ENCODE data around the gene CEP152. TPM values are rescaled to one million over a fixed set of nuclear protein-coding genes. Genes with fewer than 3 reads are reported as not detected.

The CEP152 gene, protein sequence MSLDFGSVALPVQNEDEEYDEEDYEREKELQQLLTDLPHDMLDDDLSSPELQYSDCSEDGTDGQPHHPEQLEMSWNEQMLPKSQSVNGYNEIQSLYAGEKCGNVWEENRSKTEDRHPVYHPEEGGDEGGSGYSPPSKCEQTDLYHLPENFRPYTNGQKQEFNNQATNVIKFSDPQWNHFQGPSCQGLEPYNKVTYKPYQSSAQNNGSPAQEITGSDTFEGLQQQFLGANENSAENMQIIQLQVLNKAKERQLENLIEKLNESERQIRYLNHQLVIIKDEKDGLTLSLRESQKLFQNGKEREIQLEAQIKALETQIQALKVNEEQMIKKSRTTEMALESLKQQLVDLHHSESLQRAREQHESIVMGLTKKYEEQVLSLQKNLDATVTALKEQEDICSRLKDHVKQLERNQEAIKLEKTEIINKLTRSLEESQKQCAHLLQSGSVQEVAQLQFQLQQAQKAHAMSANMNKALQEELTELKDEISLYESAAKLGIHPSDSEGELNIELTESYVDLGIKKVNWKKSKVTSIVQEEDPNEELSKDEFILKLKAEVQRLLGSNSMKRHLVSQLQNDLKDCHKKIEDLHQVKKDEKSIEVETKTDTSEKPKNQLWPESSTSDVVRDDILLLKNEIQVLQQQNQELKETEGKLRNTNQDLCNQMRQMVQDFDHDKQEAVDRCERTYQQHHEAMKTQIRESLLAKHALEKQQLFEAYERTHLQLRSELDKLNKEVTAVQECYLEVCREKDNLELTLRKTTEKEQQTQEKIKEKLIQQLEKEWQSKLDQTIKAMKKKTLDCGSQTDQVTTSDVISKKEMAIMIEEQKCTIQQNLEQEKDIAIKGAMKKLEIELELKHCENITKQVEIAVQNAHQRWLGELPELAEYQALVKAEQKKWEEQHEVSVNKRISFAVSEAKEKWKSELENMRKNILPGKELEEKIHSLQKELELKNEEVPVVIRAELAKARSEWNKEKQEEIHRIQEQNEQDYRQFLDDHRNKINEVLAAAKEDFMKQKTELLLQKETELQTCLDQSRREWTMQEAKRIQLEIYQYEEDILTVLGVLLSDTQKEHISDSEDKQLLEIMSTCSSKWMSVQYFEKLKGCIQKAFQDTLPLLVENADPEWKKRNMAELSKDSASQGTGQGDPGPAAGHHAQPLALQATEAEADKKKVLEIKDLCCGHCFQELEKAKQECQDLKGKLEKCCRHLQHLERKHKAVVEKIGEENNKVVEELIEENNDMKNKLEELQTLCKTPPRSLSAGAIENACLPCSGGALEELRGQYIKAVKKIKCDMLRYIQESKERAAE (N-terminal part only)
- 7.4 TPM for polyA plus RNA-seq (2012; ENCODE audit: insufficient read depth, insufficient read length, low read depth)

DNA sequence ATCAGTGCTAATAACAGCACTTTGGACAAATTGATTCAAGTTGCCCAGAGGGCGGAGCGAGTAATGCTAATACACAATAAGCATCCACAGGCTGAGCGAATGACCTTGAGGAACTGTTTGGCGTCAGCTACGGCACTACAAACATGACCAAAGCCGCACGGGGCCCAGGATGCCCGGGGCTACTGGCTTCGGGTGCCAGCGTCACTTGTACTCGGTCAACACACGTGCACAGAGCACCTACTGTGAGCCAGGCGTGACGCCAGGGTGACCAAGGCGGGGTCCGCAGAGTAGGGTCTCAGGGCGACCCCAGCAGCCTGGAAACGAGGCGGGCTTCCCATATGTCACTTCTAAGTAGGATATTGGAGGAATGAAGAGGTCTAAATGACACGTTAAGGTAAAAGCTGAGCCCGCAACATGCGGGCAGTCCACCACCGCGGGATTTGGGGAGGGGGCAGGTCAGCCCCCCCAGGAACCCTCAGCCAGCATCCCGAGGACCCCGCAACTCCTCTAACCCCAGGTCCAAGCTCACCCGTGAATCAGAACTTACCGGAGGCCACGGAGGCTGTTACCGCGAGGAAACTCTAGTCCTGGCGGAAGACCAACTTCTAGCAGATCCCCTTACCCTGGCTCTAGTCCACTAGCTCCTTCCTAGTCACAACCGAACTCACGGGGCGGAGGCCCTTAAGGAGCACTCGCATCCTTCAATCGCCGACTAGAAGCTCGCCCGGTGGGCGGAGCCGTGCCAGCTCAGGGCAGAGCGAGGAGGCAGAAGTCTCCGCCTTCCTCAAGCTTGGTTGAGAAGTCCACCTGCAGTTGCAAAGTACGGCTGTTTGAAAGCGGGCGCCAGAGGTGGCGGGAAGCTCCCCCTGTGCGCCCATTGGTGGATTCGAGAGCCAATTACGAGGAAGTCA, at the start of gene CEP152:
CEP152 (minus strand) TSS at position 656 of the 911 bp plus-strand sequence. CDS start 5,420 bp downstream, outside the sequence.
- peak; percentile 99 for DNase-seq
- no peak for TF ChIP-seq CTCF (IDR thresholded peaks at IDR 0.05; ENCODE audit: low read depth, low read length)
- Histone ChIP-seq H3K4me1 (peaks cover 3% of the 10 kb centered on the region; the same call in 1 of the 2 replicates), H3K36me3 (no peaks in the 10 kb centered on the region), H3K27me3 (no peaks in the 10 kb centered on the region), H3K4me3 (ENCODE audit: low read depth, low read length) (peak within 1 kb of the TSS; percentile 95), H3K9me3 (no peaks in the 10 kb centered on the region)

DNA sequence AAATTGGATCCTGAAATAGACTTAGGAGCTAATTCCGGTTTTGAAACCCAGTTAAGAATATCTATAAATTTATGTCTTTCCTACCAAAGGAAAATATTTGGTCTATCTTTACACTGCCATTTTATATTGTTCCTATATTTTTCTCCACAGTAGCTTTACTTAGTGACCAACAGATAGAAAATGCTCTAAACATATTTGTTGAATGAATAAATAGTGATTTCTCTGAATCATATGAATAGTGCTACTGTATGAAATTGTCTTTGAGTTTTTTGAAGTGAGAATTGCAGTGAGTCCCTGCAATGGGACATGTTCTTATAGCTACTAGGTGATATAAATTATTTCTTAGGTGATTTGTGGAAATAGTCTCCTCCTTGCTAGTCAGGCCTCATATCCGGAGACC, 48.6 kb upstream of the CEP152 start:
- DNase-seq, result no peak
- H3K4me3 ChIP-seq (ENCODE audit: low read depth, low read length), result no peak overlapping the region
- no peaks in the 10 kb centered on the region; the same call in 1 of the 2 replicates for H3K9me3 ChIP-seq
- H3K36me3 ChIP-seq, result no peaks in the 10 kb centered on the region; the same call in 1 of the 2 replicates
- no peak for TF ChIP-seq CTCF (IDR thresholded peaks at IDR 0.05; ENCODE audit: low read depth, low read length)
- peaks cover 7% of the 10 kb centered on the region for H3K4me1 ChIP-seq
- no peaks in the 10 kb centered on the region for H3K27me3 ChIP-seq

GRCh38 chr15:48858401-48858800, 47.5 kb upstream of the CEP152 start:
- no peak for TF ChIP-seq CTCF (IDR thresholded peaks at IDR 0.05; ENCODE audit: low read depth, low read length)
- peaks cover 7% of the 10 kb centered on the region for H3K4me1 ChIP-seq
- H3K36me3 ChIP-seq, result no peaks in the 10 kb centered on the region; the same call in 1 of the 2 replicates

DNA sequence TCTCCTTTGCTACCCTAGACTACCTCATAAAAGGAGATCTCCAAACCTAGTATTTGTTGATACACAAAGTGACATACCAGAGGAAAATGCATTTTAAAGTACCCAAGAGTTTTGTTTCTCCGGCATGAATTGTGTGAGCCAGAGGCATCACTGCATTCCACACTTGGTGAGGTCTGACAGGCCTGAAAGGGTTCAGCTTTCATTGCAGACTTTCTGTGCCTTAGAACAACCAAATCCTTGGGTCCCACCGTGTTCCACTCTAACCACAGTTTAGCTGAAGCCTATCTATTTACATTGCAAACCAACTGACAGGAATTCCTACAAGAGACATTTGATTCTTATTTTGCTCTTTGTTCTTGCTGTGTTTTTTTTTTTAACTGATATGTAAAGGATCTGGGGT, 46.1 kb upstream of the CEP152 start:
- H3K4me3 ChIP-seq (ENCODE audit: low read depth, low read length), result no peak overlapping the region
- no peaks in the 10 kb centered on the region for H3K27me3 ChIP-seq
- no peak for DNase-seq
- H3K9me3 ChIP-seq, result no peaks in the 10 kb centered on the region; the same call in 1 of the 2 replicates
- peaks cover 7% of the 10 kb centered on the region for H3K4me1 ChIP-seq
- H3K36me3 ChIP-seq, result no peaks in the 10 kb centered on the region; the same call in 1 of the 2 replicates
- no peak for TF ChIP-seq CTCF (IDR thresholded peaks at IDR 0.05; ENCODE audit: low read depth, low read length)

More at GRCh38 chr15:48858401-48858800, 47.5 kb upstream of the CEP152 start:
- no peak overlapping the region for H3K4me3 ChIP-seq (ENCODE audit: low read depth, low read length)
- no peak for DNase-seq
- H3K27me3 ChIP-seq, result no peaks in the 10 kb centered on the region
- no peaks in the 10 kb centered on the region; the same call in 1 of the 2 replicates for H3K9me3 ChIP-seq

Measured in BE2C (cell line).